Ovary (tissue), 3 donors: ENCODE data around the gene ZNF497.

Experiments used
- CTCF ChIP-seq, 3 donors: fragments of 450-650 bp in 2 of 3; fragments of 200-600 bp in 1 of 3; IDR thresholded peaks; one replicate each; pipeline versions ENCODE4 v1.5.1 to v1.8.0; 2016 to 2022; ENCODE audit warnings: antibody characterized with exemption in 3 of 3, mild to moderate bottlenecking in 1 of 3
- POLR2A ChIP-seq: fragments of 450-650 bp; IDR thresholded peaks from one replicate; pipeline ENCODE4 v1.6.1; 2017; ENCODE audit warnings: antibody characterized with exemption, mild to moderate bottlenecking, moderate library complexity
- donor health status: DM: no; HTN: no; CAD: no.

- peak in 1 of 3 donors; percentile 13 for TF ChIP-seq CTCF (IDR thresholded peaks at IDR 0.05)
- TF ChIP-seq POLR2A = peak; percentile 70
Measured at GRCh38 chr19:58362272-58362994, at the start of gene ZNF497.
